ENCODE measurements around the gene SP1. TPM values are rescaled to one million over a fixed set of nuclear protein-coding genes. Genes with fewer than 3 reads are reported as not detected.

Gene SP1
- total and polyA plus RNA-seq, 9 of the 15 experiments (the other 6 are each of a cell fraction or from before 2014, with no cell fraction given), result 8.0 to 65.5 (median 41.6) TPM

DNA sequence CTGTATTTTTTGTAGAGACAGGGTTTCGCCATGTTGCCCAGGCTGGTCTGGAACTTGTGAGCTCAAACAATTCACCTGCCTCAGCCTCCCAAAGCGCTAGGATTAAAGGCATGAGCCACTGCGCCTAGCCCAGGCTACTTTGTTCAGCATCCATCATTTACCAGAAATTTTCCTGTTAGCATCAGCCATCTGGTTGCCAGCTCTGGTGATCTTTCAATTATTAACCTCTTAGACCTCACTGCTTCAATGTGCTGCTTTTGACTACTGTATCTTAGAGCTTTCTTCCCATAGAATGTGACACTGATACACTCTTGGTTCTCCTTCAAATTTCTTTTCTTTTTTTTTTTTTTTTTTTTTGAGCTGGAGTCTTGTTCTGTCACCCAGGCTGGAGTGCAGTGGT is 38.2 kb downstream of the SP1 start:
- in situ Hi-C loops (cut with MboI) (no loop called here), intact Hi-C loops (cut with micrococcal nuclease) (no loop called here)
- Histone ChIP-seq H3K27ac (ENCODE audit: extremely low read depth, low read depth, low read length) (no peak overlapping the region), H3K79me2 (ENCODE audit: control insufficient read depth, insufficient read depth, low read length) (no peaks in the 10 kb centered on the region), H3K4me2 (ENCODE audit: insufficient read depth, low read length) (no peak overlapping the region), H3K9me3 (replicated peaks; ENCODE audit: control insufficient read depth, insufficient read depth, low read depth, low read length) (no peaks in the 10 kb centered on the region), H2AFZ (ENCODE audit: low read depth, low read length) (no peak overlapping the region), H4K20me1 (replicated peaks; ENCODE audit: control insufficient read depth, insufficient read depth, low read length) (no peaks in the 10 kb centered on the region), H3K36me3 (ENCODE audit: control insufficient read depth, insufficient read depth, low read length) (peaks cover 10% of the 10 kb centered on the region; the same call in 1 of the 3 replicates), H3K4me3 (no peak overlapping the region), H3K4me1 (replicated peaks in 1 of 2; ENCODE audit: control insufficient read depth in 2 of 2, insufficient read depth in 2 of 2, low read length in 2 of 2) (peaks cover 17 to 26% of the 10 kb centered on the region in 2 experiments), H3K9me1 (ENCODE audit: control insufficient read depth, insufficient read depth, low read length) (no peaks in the 10 kb centered on the region), H3K9ac (ENCODE audit: insufficient read depth in 1 of 2, low read depth in 2 of 2, low read length in 2 of 2) (no peak overlapping the region), H3K27me3 (ENCODE audit: control insufficient read depth in 2 of 2, insufficient read depth in 2 of 2, low read length in 2 of 2) (no peaks in the 10 kb centered on the region)
- TF ChIP-seq MECOM (CRISPR knock-in tag; IDR thresholded peaks at IDR 0.05) (no peak), BRD9 (IDR thresholded peaks at IDR 0.05; ENCODE audit: low read depth, partially characterized antibody) (no peak), ZNF561 (CRISPR knock-in tag; conservative IDR thresholded peaks at IDR 0.05) (no peak), NELFE (IDR thresholded peaks at IDR 0.05; ENCODE audit: insufficient read depth, insufficient read length) (no peak), MAZ (CRISPR knock-in tag; conservative IDR thresholded peaks at IDR 0.05 in 1 of 2, IDR thresholded peaks at IDR 0.05 in 1 of 2) (no peak), CBX2 (IDR thresholded peaks at IDR 0.05; ENCODE audit: insufficient read depth, low read length, poor library complexity, severe bottlenecking) (no peak), LCOR (CRISPR knock-in tag; IDR thresholded peaks at IDR 0.05) (no peak), TOE1 (IDR thresholded peaks at IDR 0.05; ENCODE audit: borderline replicate concordance) (no peak), TOE1 (CRISPR knock-in tag; IDR thresholded peaks at IDR 0.05; ENCODE audit: borderline replicate concordance, low read depth) (no peak), NBN (IDR thresholded peaks at IDR 0.05; ENCODE audit: low read depth) (no peak), SRF (CRISPR knock-in tag; IDR thresholded peaks at IDR 0.05) (no peak), TARDBP (IDR thresholded peaks at IDR 0.05) (no peak), LEF1 (IDR thresholded peaks at IDR 0.05) (no peak)
- ChIA-PET POLR2A (interaction anchor here (0.6 to 0.9 kb wide), 3 partner anchors 24 to 63 kb away, joined by 3 to 7 read pairs (median 4); no protein-coding TSS in a partner anchor), CTCF (ENCODE audit: low intra/inter-chr PET ratio) (no interaction called here)
- whole genome bisulfite sequencing (ENCODE audit: insufficient coverage, low coverage, missing lambda C conversion rate), result 90% methylated on average over 3 of the region's 3 CpGs
- ATAC-seq (no peak), FAIRE-seq (no peak), DNase-seq (ENCODE audit: extremely low read depth in 1 of 4, low spot score in 3 of 4) (no peak)
- no TSS peak for BruUV-seq (replicated peaks)
